Upper lobe of right lung (tissue), 1 donor: ENCODE measurements around the gene CREB3L1. TPM values are rescaled to one million over a fixed set of nuclear protein-coding genes. Genes with fewer than 3 reads are reported as not detected.

Source experiments
- ATAC-seq: fragments of 200-7000 bp; cut with Tn5 transposase; one replicate; pipeline ENCODE4 v1.9.1; 2020; ENCODE audit warnings: mild to moderate bottlenecking, moderate library complexity
- DNase-seq: peaks from one replicate; pipeline ENCODE4 v3.0.0-alpha.2; 2020
- H3K27ac ChIP-seq: fragments of 200-600 bp; one replicate; pipeline ENCODE4 v1.8.0; 2022
- H3K27me3 ChIP-seq: fragments of 200-600 bp; one replicate; pipeline ENCODE4 v1.8.0; 2022; ENCODE audit warnings: mild to moderate bottlenecking
- H3K36me3 ChIP-seq: fragments of 200-600 bp; one replicate; pipeline ENCODE4 v1.8.0; 2022
- H3K4me1 ChIP-seq: fragments of 200-600 bp; one replicate; pipeline ENCODE4 v1.8.0; 2022
- H3K4me3 ChIP-seq: fragments of 200-600 bp; one replicate; pipeline ENCODE4 v1.8.0; 2022; ENCODE audit warnings: mild to moderate bottlenecking
- H3K9me3 ChIP-seq: fragments of 200-600 bp; one replicate; pipeline ENCODE4 v1.8.0; 2022
- intact Hi-C: fragments of 100-400 bp; cut with DNase I; formaldehyde crosslinking; loops from one replicate; pipeline ENCODE4 v1.11.0; 2022
- total RNA-seq: library from RNA; stranded (reverse); fragmentation: NEBNext Ultra II Directional; extraction: Animal tissue kit (Norgen Biotek cat#: 25700); gene quantifications from one replicate; pipeline ENCODE4 v1.2.1, GENCODE V29; 2021
- TF ChIP-seq, protein P1 (sequence below): fragments of 200-600 bp; IDR thresholded peaks from one replicate; pipeline ENCODE4 v1.8.0; 2022; ENCODE audit warnings: antibody characterized with exemption
- donor health status: DM: no; HTN: yes; CAD: no; lungs with severe emphysema.

CREB3L1 gene
- total RNA-seq, 1 donor from 2014 or later = 47.4 TPM

DNA sequence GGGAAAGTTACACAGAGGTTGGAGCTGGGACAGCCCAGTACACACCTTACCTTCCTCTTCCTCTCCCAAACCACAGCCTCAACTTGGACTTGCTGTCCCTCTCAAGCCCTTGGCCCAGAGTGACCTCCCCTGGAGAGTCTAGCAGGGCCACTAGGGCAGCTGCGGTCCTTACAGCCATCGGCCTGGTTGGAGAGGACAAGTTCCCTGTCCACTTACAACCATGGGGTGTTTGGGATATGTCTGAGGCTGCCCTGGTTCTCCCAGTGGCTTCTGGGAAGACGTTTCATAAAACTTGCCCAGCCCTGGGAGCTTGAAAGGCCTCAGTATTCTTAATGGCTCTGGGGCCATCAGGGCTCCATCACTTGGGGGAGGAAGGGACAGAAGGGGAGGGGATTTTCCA lies 56.7 kb downstream of the CREB3L1 start:
- intact Hi-C loops = no loop called here
- Histone ChIP-seq H3K36me3 (no peaks in the 10 kb centered on the region), H3K9me3 (no peaks in the 10 kb centered on the region), H3K4me1 (peaks cover 24% of the 10 kb centered on the region), H3K4me3 (no peak overlapping the region), H3K27ac (no peak overlapping the region), H3K27me3 (peaks cover 32% of the 10 kb centered on the region)
- no peak for DNase-seq
- no peak for ATAC-seq
- TF ChIP-seq, protein P1, sequence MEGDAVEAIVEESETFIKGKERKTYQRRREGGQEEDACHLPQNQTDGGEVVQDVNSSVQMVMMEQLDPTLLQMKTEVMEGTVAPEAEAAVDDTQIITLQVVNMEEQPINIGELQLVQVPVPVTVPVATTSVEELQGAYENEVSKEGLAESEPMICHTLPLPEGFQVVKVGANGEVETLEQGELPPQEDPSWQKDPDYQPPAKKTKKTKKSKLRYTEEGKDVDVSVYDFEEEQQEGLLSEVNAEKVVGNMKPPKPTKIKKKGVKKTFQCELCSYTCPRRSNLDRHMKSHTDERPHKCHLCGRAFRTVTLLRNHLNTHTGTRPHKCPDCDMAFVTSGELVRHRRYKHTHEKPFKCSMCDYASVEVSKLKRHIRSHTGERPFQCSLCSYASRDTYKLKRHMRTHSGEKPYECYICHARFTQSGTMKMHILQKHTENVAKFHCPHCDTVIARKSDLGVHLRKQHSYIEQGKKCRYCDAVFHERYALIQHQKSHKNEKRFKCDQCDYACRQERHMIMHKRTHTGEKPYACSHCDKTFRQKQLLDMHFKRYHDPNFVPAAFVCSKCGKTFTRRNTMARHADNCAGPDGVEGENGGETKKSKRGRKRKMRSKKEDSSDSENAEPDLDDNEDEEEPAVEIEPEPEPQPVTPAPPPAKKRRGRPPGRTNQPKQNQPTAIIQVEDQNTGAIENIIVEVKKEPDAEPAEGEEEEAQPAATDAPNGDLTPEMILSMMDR = no peak

DNA sequence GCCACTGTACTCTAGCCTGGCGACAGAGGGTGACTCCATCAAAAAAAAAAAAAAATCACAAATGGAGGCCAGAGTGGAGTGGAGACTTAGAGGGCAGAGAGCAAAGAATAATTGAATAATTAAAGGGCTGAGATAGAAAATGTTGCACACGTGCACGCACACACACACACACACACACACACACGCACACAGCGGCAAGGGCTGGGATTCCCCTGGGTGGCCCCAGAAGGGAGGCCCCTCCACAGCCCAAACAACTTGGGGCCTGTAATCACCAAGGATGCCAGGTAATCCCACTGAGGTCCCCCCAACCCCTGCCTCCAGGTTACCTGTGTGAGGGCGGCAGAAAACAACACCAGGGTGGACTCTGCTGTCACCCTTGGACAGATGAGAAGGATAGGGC lies 57.8 kb downstream of the CREB3L1 start:
- ATAC-seq (no peak), DNase-seq (no peak)
- Histone ChIP-seq H3K4me1 (peaks cover 35% of the 10 kb centered on the region), H3K36me3 (no peaks in the 10 kb centered on the region), H3K27ac (no peak overlapping the region), H3K4me3 (no peak overlapping the region), H3K27me3 (peaks cover 32% of the 10 kb centered on the region), H3K9me3 (no peaks in the 10 kb centered on the region)
- TF ChIP-seq, protein P1 = no peak
- intact Hi-C loops = no loop called here

DNA sequence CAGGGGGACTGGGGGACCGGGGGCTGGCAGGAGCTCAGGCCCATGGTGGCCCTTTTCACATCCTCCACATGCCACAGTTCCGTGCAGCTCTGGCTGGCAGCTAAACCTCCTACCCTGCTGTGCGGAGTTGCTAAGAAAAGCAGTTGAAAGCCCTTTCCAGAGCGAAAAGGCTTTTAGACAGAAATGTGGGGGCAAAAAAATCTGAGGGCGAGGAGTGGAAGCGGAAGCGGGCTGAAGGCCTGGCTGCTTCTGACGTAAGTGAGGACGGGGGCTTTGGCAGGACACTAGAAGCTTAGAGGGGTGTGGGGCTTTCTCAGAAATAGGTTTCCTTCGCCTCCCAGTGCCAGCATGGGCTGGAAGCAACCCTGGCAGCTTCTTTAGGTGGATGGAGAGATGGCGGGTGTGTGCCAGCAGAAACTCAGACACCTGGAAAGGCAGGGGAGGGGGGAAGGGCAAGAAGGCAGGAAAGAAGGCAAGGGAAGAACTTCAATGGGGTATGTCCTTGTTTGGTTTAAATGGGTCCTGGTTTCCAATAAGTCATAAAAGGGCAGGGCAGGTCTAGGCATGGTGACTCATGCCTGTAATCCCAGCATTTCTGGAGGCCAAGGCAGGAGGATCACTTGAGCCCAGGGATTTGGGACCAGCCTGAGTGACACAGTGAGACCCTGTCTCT lies 58.6 kb downstream of the CREB3L1 start:
- Histone ChIP-seq H3K4me1 (peaks cover 35% of the 10 kb centered on the region), H3K27ac (no peak overlapping the region), H3K27me3 (peaks cover 32% of the 10 kb centered on the region), H3K4me3 (no peak overlapping the region), H3K36me3 (no peaks in the 10 kb centered on the region), H3K9me3 (no peaks in the 10 kb centered on the region)
- ATAC-seq (no peak), DNase-seq (no peak)
- TF ChIP-seq, protein P1 = no peak
- intact Hi-C loops = no loop called here

DNA sequence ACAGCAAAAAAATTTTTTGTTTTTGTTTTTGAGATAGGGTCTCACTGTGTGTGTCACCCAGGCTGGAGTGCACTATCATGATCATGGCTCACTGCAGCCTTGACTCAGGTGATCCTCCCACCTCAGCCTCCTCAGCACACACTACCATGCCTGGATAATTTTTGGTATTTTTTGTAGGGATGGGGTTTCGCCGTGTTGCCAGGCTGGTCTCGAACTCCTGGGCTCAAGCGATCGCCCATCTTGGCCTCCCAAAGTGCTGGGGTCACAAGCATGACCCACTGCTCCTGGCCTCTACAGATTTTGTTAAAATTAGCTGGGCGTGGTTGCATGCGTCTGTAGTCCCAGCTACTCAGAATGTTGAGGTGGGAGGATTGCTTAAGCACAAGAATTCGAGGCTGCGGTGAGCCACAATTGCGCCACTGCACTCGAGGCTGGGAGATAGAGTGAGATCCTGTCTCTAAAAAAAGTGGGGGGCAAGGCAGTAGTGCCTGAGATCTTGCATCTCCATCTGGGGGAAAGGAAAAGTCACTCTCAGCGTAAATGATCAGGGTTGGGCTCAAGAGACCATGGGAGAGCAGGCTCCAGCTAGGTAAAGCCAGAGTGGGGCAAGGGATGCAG lies 59.2 kb downstream of the CREB3L1 start:
- ATAC-seq (peak; percentile 52), DNase-seq (peak; percentile 85)
- Histone ChIP-seq H3K9me3 (no peaks in the 10 kb centered on the region), H3K36me3 (no peaks in the 10 kb centered on the region), H3K4me3 (no peak overlapping the region), H3K27me3 (peaks cover 27% of the 10 kb centered on the region), H3K27ac (no peak overlapping the region), H3K4me1 (peaks cover 35% of the 10 kb centered on the region)
- TF ChIP-seq, protein P1 = no peak
- intact Hi-C loops = no loop called here

DNA sequence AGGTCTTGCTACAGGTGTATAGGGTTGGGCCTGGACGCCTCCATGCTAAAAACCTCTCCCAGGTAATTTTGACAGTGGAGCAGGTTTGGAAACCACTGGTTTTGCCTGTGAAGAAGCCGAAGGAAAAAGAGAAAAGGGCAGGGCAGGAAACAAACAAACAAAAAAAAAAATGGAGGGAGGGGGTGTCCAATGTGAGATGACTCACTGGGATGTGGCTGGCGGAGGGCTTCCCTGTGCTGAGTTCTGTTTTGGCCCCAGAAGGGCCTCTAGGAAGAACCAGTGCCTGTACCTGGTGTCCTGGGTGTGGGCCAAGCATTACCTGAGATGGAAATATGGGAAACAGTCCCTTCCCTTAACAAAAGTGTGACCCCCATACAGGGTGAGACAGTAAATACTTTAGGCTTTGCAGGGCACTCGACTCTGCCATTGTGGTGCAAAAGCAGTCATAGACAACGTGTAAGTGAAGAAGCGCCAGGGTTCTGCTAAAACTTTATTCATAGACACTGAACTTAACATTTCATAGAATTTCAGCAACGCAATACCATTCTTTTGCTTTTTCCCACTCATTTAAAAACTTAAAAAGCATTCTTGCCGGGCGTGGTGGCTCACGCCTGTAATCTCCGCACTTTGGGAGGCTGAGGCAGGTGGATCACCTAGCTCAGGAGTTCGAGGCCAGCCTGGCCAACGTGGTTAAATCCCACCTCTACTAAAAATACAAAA lies 60.3 kb downstream of the CREB3L1 start:
- intact Hi-C loops = no loop called here
- H3K27me3 ChIP-seq = peaks cover 17% of the 10 kb centered on the region
- DNase-seq (no peak), ATAC-seq (no peak)
- TF ChIP-seq, protein P1 = no peak
- no peak overlapping the region for H3K27ac ChIP-seq
- H3K36me3 ChIP-seq = no peaks in the 10 kb centered on the region
- H3K9me3 ChIP-seq = no peaks in the 10 kb centered on the region
- no peak overlapping the region for H3K4me3 ChIP-seq
- H3K4me1 ChIP-seq = peaks cover 33% of the 10 kb centered on the region
